GM20000 (cell line): ENCODE results near the gene DHCR7.

Experiments
- DNase-seq: peaks from one replicate; pipeline ENCODE4 v3.0.0; 2012; ENCODE audit warnings: low spot score
- CTCF ChIP-seq: IDR thresholded peaks from 2 replicates; pipeline ENCODE4 v1.5.1; 2012; ENCODE audit warnings: mild to moderate bottlenecking, control low read depth; ENCODE audit errors: extremely low read depth, missing control alignments

Gene DHCR7

GRCh38 chr11:71448257-71449171 is at the start of gene DHCR7:
DHCR7 (minus strand) TSS chr11:71448393; CDS start chr11:71444952, 3,441 bp downstream.
- DNase-seq, result peak; percentile 99
- no peak for TF ChIP-seq CTCF

- TF ChIP-seq CTCF, result no peak
- DNase-seq, result no peak
Observed at GRCh38 chr11:71496421-71496820, 48.2 kb upstream of the DHCR7 start.

- no peak for DNase-seq
- TF ChIP-seq CTCF, result no peak
Observed at GRCh38 chr11:71495286-71496230, 47.4 kb upstream of the DHCR7 start.

GRCh38 chr11:71491940-71492339 is 43.7 kb upstream of the DHCR7 start:
- TF ChIP-seq CTCF, result no peak
- no peak for DNase-seq

- no peak for TF ChIP-seq CTCF
- DNase-seq, result no peak
Observed at GRCh38 chr11:71491531-71491930, 43.3 kb upstream of the DHCR7 start.

- no peak for TF ChIP-seq CTCF
- DNase-seq, result no peak
Observed at GRCh38 chr11:71490731-71491390, 42.7 kb upstream of the DHCR7 start.
